Measurements from ENCODE around the gene CACNG8. TPM values are rescaled to one million over a fixed set of nuclear protein-coding genes. Genes with fewer than 3 reads are reported as not detected.

Gene CACNG8
- polyA plus RNA-seq, 3 donors: 0.05 TPM; not detected in 2

Small RNA genes within 50 kb of the gene (small RNA-seq; reads per million reads assigned to genes)
- gene AC012314.20 (ENCODE audit: insufficient read length, low read depth): not detected

Other genes starting within 250 kb of the CACNG8 start
- 10 to 100 TPM; 40.5 to 64.9 (median 47.0) TPM for gene NLRP12, start 138.6 kb upstream of the CACNG8 start, polyA plus RNA-seq
- gene MYADM, start 95.1 kb upstream of the CACNG8 start, polyA plus RNA-seq: 100 to 1,000 TPM; 162 to 310 (median 254) TPM
- under 1 TPM in 1 of 3 donors, not detected in 2; 0.01 TPM for gene PRKCG, start 80.7 kb upstream of the CACNG8 start, polyA plus RNA-seq
- not detected for gene CACNG7, start 53.7 kb upstream of the CACNG8 start, polyA plus RNA-seq
- gene CACNG6, start 28.7 kb downstream of the CACNG8 start, polyA plus RNA-seq: under 1 TPM in 2 of 3 donors, not detected in 1; 0.08 to 0.18 TPM
- gene VSTM1, start 101.0 kb downstream of the CACNG8 start, polyA plus RNA-seq: 100 to 1,000 TPM in 2 of 3 donors, 1 to 10 TPM in 1; 3.7 to 172 (median 137) TPM
- 1 to 10 TPM in 1 of 3 donors, under 1 TPM in 1, not detected in 1; 0.89 to 1.2 TPM for gene TARM1, start 118.4 kb downstream of the CACNG8 start, polyA plus RNA-seq
- 100 to 1,000 TPM in 2 of 3 donors, 10 to 100 TPM in 1; 81.4 to 270 (median 126) TPM for gene OSCAR, start 137.9 kb downstream of the CACNG8 start, polyA plus RNA-seq
- gene NDUFA3, start 139.9 kb downstream of the CACNG8 start, polyA plus RNA-seq: 100 to 1,000 TPM in 2 of 3 donors, 10 to 100 TPM in 1; 46.4 to 396 (median 333) TPM
- gene TFPT, start 152.7 kb downstream of the CACNG8 start, polyA plus RNA-seq: 10 to 100 TPM in 1 of 3 donors, 1 to 10 TPM in 2; 7.0 to 11.5 (median 9.5) TPM
- 10 to 100 TPM; 34.4 to 51.8 (median 37.6) TPM for gene PRPF31, start 152.8 kb downstream of the CACNG8 start, polyA plus RNA-seq
- gene CNOT3, start 174.8 kb downstream of the CACNG8 start, polyA plus RNA-seq: 10 to 100 TPM in 1 of 3 donors, 1 to 10 TPM in 2; 3.0 to 22.5 (median 4.2) TPM
- 1 to 10 TPM; 3.4 to 5.4 (median 4.2) TPM for gene LENG1, start 196.8 kb downstream of the CACNG8 start, polyA plus RNA-seq
- gene TMC4, start 210.2 kb downstream of the CACNG8 start, polyA plus RNA-seq: 1 to 10 TPM; 1.5 to 2.5 (median 2.1) TPM
- 100 to 1,000 TPM in 2 of 3 donors, 10 to 100 TPM in 1; 84.0 to 115 (median 111) TPM for gene MBOAT7, start 226.6 kb downstream of the CACNG8 start, polyA plus RNA-seq
- 100 to 1,000 TPM in 2 of 3 donors, 10 to 100 TPM in 1; 59.3 to 125 (median 109) TPM for gene TSEN34, start 228.4 kb downstream of the CACNG8 start, polyA plus RNA-seq
- gene RPS9, start 237.9 kb downstream of the CACNG8 start, polyA plus RNA-seq: 1,000 to 10,000 TPM in 1 of 3 donors, 100 to 1,000 TPM in 2; 756 to 4,259 (median 983) TPM

Measured in CD14-positive monocyte (primary cell).